H1 (cell line): ENCODE measurements around the gene GMEB2. TPM values are rescaled to one million over a fixed set of nuclear protein-coding genes. Genes with fewer than 3 reads are reported as not detected.

ENCODE experiments used
- JUND ChIP-seq: IDR thresholded peaks from 2 replicates; pipeline ENCODE4 v1.6.1; 2011; ENCODE audit warnings: mild to moderate bottlenecking, improper control_type of control experiment, low read length
- NANOG ChIP-seq: IDR thresholded peaks from 2 replicates; pipeline ENCODE4 v1.6.1; 2011; ENCODE audit warnings: low read length, low read depth, mild to moderate bottlenecking, inconsistent platforms; ENCODE audit not compliant: insufficient read depth, poor library complexity, severe bottlenecking
- SRF ChIP-seq: IDR thresholded peaks from 2 replicates; pipeline ENCODE4 v1.6.1; 2011; ENCODE audit warnings: mild to moderate bottlenecking, low read depth, low read length, moderate library complexity
- polyA plus RNA-seq, 7 experiments: library from polyadenylated mRNA; depleted of rRNA in 3 of 7; stranded (reverse) in 5 of 7; unstranded in 2 of 7; fragments of >200 nt in 5 of 7; fragments of 200-250 nt in 2 of 7; gene quantifications; 1 replicate in 5 of 7; 2 replicates in 1 of 7; 4 replicates in 1 of 7; pipeline versions ENCODE4 v1.2.1 to v1.2.3, GENCODE V29; 2011 to 2013; ENCODE audit warnings: missing spikeins in 2 of 7, mixed read lengths in 2 of 7
- total RNA-seq: library from RNA; stranded (reverse); fragmentation: NEBNext Ultra II Directional; extraction: Animal tissue kit (Norgen Biotek cat#: 25700); gene quantifications from 2 replicates; pipeline ENCODE4 v1.2.1, GENCODE V29; 2021
- TF ChIP-seq, protein P1 (sequence below): fragments of 300-600 bp; sonication (generic); IDR thresholded peaks from 2 replicates; pipeline ENCODE4 v1.7.1; 2012; ENCODE audit warnings: low read length, moderate library complexity, mild to moderate bottlenecking, inconsistent platforms; ENCODE audit not compliant: insufficient replicate concordance

GMEB2 gene
- total and polyA plus RNA-seq, 2 of the 8 experiments (the other 6 are each of a cell fraction or from before 2014, with no cell fraction given) = 12.9 to 14.2 TPM

DNA sequence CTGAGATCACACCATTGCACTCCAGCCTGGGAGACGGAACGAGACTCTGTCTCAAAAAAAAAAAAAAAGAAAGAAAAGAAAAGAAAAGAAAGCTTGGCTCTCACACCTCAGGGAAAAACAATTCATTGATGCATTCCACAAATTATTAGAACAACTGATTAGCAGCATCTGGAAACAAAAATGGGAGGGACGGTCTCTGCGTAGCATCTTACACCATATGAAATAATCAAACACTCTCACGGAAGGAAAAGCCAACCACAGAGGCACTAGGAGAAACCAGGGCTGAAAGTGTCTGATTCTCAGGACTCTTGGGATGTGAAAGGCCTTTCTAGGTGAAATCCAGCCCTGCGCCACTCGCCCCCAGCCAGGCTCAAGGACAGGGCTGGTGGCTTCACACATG is 50.6 kb downstream of the GMEB2 start (continued):
- TF ChIP-seq, protein P1, sequence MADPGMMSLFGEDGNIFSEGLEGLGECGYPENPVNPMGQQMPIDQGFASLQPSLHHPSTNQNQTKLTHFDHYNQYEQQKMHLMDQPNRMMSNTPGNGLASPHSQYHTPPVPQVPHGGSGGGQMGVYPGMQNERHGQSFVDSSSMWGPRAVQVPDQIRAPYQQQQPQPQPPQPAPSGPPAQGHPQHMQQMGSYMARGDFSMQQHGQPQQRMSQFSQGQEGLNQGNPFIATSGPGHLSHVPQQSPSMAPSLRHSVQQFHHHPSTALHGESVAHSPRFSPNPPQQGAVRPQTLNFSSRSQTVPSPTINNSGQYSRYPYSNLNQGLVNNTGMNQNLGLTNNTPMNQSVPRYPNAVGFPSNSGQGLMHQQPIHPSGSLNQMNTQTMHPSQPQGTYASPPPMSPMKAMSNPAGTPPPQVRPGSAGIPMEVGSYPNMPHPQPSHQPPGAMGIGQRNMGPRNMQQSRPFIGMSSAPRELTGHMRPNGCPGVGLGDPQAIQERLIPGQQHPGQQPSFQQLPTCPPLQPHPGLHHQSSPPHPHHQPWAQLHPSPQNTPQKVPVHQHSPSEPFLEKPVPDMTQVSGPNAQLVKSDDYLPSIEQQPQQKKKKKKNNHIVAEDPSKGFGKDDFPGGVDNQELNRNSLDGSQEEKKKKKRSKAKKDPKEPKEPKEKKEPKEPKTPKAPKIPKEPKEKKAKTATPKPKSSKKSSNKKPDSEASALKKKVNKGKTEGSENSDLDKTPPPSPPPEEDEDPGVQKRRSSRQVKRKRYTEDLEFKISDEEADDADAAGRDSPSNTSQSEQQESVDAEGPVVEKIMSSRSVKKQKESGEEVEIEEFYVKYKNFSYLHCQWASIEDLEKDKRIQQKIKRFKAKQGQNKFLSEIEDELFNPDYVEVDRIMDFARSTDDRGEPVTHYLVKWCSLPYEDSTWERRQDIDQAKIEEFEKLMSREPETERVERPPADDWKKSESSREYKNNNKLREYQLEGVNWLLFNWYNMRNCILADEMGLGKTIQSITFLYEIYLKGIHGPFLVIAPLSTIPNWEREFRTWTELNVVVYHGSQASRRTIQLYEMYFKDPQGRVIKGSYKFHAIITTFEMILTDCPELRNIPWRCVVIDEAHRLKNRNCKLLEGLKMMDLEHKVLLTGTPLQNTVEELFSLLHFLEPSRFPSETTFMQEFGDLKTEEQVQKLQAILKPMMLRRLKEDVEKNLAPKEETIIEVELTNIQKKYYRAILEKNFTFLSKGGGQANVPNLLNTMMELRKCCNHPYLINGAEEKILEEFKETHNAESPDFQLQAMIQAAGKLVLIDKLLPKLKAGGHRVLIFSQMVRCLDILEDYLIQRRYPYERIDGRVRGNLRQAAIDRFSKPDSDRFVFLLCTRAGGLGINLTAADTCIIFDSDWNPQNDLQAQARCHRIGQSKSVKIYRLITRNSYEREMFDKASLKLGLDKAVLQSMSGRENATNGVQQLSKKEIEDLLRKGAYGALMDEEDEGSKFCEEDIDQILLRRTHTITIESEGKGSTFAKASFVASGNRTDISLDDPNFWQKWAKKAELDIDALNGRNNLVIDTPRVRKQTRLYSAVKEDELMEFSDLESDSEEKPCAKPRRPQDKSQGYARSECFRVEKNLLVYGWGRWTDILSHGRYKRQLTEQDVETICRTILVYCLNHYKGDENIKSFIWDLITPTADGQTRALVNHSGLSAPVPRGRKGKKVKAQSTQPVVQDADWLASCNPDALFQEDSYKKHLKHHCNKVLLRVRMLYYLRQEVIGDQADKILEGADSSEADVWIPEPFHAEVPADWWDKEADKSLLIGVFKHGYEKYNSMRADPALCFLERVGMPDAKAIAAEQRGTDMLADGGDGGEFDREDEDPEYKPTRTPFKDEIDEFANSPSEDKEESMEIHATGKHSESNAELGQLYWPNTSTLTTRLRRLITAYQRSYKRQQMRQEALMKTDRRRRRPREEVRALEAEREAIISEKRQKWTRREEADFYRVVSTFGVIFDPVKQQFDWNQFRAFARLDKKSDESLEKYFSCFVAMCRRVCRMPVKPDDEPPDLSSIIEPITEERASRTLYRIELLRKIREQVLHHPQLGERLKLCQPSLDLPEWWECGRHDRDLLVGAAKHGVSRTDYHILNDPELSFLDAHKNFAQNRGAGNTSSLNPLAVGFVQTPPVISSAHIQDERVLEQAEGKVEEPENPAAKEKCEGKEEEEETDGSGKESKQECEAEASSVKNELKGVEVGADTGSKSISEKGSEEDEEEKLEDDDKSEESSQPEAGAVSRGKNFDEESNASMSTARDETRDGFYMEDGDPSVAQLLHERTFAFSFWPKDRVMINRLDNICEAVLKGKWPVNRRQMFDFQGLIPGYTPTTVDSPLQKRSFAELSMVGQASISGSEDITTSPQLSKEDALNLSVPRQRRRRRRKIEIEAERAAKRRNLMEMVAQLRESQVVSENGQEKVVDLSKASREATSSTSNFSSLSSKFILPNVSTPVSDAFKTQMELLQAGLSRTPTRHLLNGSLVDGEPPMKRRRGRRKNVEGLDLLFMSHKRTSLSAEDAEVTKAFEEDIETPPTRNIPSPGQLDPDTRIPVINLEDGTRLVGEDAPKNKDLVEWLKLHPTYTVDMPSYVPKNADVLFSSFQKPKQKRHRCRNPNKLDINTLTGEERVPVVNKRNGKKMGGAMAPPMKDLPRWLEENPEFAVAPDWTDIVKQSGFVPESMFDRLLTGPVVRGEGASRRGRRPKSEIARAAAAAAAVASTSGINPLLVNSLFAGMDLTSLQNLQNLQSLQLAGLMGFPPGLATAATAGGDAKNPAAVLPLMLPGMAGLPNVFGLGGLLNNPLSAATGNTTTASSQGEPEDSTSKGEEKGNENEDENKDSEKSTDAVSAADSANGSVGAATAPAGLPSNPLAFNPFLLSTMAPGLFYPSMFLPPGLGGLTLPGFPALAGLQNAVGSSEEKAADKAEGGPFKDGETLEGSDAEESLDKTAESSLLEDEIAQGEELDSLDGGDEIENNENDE = no peak
- TF ChIP-seq SRF (no peak), NANOG (no peak), JUND (no peak)
